ENCODE data around the gene MPHOSPH9.

DNA sequence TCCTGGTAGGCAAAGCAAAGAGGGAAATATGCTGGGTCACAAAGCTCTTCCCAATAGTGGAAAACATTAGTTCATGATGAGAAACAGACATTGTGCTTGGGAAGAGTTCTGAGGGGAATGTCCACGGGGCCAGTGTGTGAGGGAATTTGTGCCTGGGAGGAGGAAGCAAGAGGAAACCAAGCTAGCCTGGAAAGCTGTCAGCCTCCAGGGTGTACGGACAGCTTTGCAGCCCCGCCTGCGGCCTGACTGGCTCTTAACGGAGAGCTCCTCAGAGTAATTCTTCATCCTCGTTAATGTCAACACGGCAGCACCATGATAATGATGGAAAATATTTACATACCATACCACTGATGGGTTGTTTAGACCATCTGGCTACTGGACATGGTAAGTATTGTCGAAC lies 114.4 kb downstream of the MPHOSPH9 start:
- no peak for TF ChIP-seq CTCF (conservative IDR thresholded peaks at IDR 0.05; ENCODE audit: low read length)
- no peak for TF ChIP-seq EZH2phosphoT487 (IDR thresholded peaks at IDR 0.05; ENCODE audit: borderline replicate concordance, low read depth, low read length)
